ENCODE results near the gene SPATA31D1. TPM values are rescaled to one million over a fixed set of nuclear protein-coding genes. Genes with fewer than 3 reads are reported as not detected.

The SPATA31D1 gene
- total RNA-seq, 1 donor from 2014 or later, result not detected

DNA sequence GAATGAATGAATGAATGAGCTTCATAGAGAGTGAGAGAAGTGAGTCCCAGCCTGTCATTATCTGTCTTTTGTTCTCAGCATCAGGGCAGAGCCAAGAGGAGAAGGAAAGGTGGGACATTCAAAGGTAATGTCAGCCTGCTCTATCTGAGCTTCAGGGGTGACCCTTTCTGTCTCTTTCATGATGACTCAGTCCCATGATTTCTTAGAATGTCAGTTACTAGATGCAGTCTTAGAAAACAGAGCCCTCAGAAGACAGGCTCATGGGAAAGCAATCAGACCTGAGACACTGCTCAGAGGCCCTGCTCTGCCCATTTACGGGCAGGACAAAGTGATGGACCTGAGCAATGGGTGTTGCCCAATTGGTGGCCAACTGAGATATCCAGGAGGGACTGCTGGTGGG is 1.1 kb downstream of the SPATA31D1 start:
- TF ChIP-seq, protein P1, sequence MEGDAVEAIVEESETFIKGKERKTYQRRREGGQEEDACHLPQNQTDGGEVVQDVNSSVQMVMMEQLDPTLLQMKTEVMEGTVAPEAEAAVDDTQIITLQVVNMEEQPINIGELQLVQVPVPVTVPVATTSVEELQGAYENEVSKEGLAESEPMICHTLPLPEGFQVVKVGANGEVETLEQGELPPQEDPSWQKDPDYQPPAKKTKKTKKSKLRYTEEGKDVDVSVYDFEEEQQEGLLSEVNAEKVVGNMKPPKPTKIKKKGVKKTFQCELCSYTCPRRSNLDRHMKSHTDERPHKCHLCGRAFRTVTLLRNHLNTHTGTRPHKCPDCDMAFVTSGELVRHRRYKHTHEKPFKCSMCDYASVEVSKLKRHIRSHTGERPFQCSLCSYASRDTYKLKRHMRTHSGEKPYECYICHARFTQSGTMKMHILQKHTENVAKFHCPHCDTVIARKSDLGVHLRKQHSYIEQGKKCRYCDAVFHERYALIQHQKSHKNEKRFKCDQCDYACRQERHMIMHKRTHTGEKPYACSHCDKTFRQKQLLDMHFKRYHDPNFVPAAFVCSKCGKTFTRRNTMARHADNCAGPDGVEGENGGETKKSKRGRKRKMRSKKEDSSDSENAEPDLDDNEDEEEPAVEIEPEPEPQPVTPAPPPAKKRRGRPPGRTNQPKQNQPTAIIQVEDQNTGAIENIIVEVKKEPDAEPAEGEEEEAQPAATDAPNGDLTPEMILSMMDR (IDR thresholded peaks at IDR 0.05; ENCODE audit: unreplicated experiment), result no peak
- Mint-ChIP-seq H3K27ac (ENCODE audit: unreplicated experiment) (no peak overlapping the region), H3K9me3 (ENCODE audit: unreplicated experiment) (no peaks in the 10 kb centered on the region), H3K4me3 (ENCODE audit: unreplicated experiment) (no peak overlapping the region), H3K4me1 (ENCODE audit: unreplicated experiment) (no peaks in the 10 kb centered on the region), H3K36me3 (ENCODE audit: low read depth, unreplicated experiment) (no peaks in the 10 kb centered on the region), H3K27me3 (ENCODE audit: unreplicated experiment) (peaks cover 2% of the 10 kb centered on the region)
- DNase-seq (ENCODE audit: low spot score), result no peak

DNA sequence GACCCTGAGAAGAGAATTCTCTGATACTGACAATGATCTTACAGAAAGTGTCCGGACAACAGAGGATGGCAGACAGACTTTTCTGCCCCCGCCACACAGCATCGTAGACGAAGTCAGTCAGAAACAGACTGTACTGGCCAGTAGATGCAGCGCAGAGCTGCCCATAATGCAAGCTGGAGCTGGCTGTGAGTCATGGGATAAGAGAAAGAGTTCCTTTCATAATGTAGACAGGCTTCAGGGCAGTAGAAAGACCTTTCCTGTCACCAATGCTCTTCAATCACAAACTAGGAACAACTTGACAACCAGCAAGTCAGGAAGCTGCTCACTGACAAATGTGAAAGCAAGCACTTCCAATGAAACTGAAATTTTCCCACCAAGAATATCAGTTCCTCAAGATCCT is 5.1 kb downstream of the SPATA31D1 start:
- H3K4me3 Mint-ChIP-seq (ENCODE audit: unreplicated experiment), result no peak overlapping the region
- DNase-seq (ENCODE audit: low spot score), result no peak
- H3K27me3 Mint-ChIP-seq (ENCODE audit: unreplicated experiment), result peaks cover 2% of the 10 kb centered on the region
- no peaks in the 10 kb centered on the region for H3K36me3 Mint-ChIP-seq (ENCODE audit: low read depth, unreplicated experiment)
- H3K4me1 Mint-ChIP-seq (ENCODE audit: unreplicated experiment), result no peaks in the 10 kb centered on the region
- no peaks in the 10 kb centered on the region for H3K9me3 Mint-ChIP-seq (ENCODE audit: unreplicated experiment)
- TF ChIP-seq, protein P1 (IDR thresholded peaks at IDR 0.05; ENCODE audit: unreplicated experiment), result no peak
- no peak overlapping the region for H3K27ac Mint-ChIP-seq (ENCODE audit: unreplicated experiment)

DNA sequence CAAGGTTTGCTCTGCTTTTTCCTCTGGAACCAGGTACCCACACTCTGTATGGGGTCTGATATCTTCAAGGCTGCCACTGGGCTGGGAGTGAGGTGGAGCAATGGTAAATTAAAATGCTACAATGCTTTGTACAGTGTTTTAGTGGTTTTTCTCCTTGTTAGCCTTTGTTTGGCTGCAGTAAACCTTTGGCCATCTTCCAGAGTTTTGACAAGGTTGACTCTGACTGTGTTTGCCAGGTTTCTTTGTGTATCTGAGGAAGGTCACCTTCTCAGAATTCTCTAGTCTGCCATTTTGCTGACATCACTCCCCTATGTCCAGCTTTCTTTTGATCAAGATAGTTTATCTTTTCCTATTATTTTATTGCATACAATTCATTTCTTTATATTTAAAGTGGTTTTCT is 11.2 kb downstream of the SPATA31D1 start:
- DNase-seq (ENCODE audit: low spot score), result no peak
- no peaks in the 10 kb centered on the region for H3K27me3 Mint-ChIP-seq (ENCODE audit: unreplicated experiment)
- no peak overlapping the region for H3K27ac Mint-ChIP-seq (ENCODE audit: unreplicated experiment)
- no peaks in the 10 kb centered on the region for H3K36me3 Mint-ChIP-seq (ENCODE audit: low read depth, unreplicated experiment)
- H3K4me3 Mint-ChIP-seq (ENCODE audit: unreplicated experiment), result no peak overlapping the region
- no peaks in the 10 kb centered on the region for H3K9me3 Mint-ChIP-seq (ENCODE audit: unreplicated experiment)
- no peaks in the 10 kb centered on the region for H3K4me1 Mint-ChIP-seq (ENCODE audit: unreplicated experiment)
- TF ChIP-seq, protein P1 (IDR thresholded peaks at IDR 0.05; ENCODE audit: unreplicated experiment), result no peak

DNA sequence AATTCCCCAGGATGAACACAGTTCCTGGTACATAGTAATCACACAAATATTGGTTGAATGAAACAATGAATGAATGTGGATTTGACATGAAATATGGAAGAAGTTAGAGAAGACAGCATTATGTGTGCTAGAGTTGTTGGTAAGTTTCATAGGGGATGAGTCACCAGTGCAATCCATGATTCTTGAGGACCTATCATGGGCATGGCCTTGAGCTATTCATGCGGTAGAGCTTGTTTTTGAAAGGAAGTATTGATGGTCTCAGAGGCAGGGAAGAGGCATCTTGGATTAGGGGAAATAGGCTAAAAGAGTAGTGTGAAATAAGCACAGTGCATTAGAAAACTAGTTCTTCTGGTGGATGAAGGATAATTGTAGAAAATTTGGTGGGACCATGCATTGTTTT is 22.1 kb downstream of the SPATA31D1 start:
- Mint-ChIP-seq H3K27ac (ENCODE audit: unreplicated experiment) (no peak overlapping the region), H3K4me1 (ENCODE audit: unreplicated experiment) (peaks cover 5% of the 10 kb centered on the region), H3K4me3 (ENCODE audit: unreplicated experiment) (no peak overlapping the region), H3K27me3 (ENCODE audit: unreplicated experiment) (no peaks in the 10 kb centered on the region), H3K9me3 (ENCODE audit: unreplicated experiment) (peaks cover 8% of the 10 kb centered on the region), H3K36me3 (ENCODE audit: low read depth, unreplicated experiment) (no peaks in the 10 kb centered on the region)
- DNase-seq (ENCODE audit: low spot score), result no peak
- TF ChIP-seq, protein P1 (IDR thresholded peaks at IDR 0.05; ENCODE audit: unreplicated experiment), result no peak

DNA sequence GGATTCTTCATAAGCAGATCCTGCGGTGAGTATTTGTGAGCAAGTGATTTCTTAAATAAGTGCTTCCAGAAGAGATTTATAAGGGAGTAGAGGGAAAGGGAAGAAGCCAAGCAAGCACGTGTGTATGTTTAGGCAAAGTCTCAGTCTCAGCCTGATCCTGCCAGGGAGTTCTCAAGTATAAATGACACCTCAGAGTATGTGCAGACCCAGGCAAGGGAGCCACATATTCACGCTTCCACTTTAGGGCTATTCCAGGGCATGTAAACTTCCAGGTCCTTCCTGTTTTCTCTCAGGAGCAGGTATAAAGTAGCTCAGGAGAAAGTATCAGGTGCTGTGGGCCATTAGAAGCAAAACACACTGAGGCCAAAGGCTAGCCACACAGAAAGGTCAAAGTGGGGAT is 22.6 kb downstream of the SPATA31D1 start:
- no peak for DNase-seq (ENCODE audit: low spot score)
- Mint-ChIP-seq H3K27ac (ENCODE audit: unreplicated experiment) (no peak overlapping the region), H3K36me3 (ENCODE audit: low read depth, unreplicated experiment) (no peaks in the 10 kb centered on the region), H3K4me3 (ENCODE audit: unreplicated experiment) (no peak overlapping the region), H3K27me3 (ENCODE audit: unreplicated experiment) (no peaks in the 10 kb centered on the region), H3K9me3 (ENCODE audit: unreplicated experiment) (peaks cover 8% of the 10 kb centered on the region), H3K4me1 (ENCODE audit: unreplicated experiment) (peaks cover 5% of the 10 kb centered on the region)
- TF ChIP-seq, protein P1 (IDR thresholded peaks at IDR 0.05; ENCODE audit: unreplicated experiment), result no peak
